Small intestine (tissue), 7 donors: ENCODE results near the gene RAD51B. TPM values are rescaled to one million over a fixed set of nuclear protein-coding genes. Genes with fewer than 3 reads are reported as not detected.

Experiments used
- DNase-seq, 2 donors: peaks; one replicate each; pipeline versions ENCODE4 v3.0.0 to v3.0.0-alpha.2; 2013
- FAIRE-seq: peaks from 2 replicates; lab custom pipeline; 2012; peaks lifted over from hg19 to GRCh38; lab: Jason Lieb, UNC
- H3K27ac ChIP-seq, 3 donors: one replicate each; pipeline ENCODE4 v1.5.1; 2013; ENCODE audit warnings: low read length in 2 of 3, mild to moderate bottlenecking in 2 of 3, control low read depth in 1 of 3, inconsistent platforms in 1 of 3, low read depth in 1 of 3, moderate library complexity in 1 of 3
- H3K27me3 ChIP-seq, 3 donors: one replicate each; pipeline ENCODE4 v1.6.1; 2013; ENCODE audit warnings: low read length in 3 of 3, inconsistent platforms in 1 of 3; ENCODE audit not compliant: control insufficient read depth in 3 of 3, insufficient read depth in 3 of 3
- H3K36me3 ChIP-seq, 3 donors: one replicate each; pipeline ENCODE4 v1.6.1; 2013; ENCODE audit warnings: low read length in 3 of 3, inconsistent platforms in 1 of 3, low read depth in 1 of 3, mild to moderate bottlenecking in 1 of 3, moderate library complexity in 1 of 3; ENCODE audit not compliant: control insufficient read depth in 3 of 3, insufficient read depth in 2 of 3
- H3K4me1 ChIP-seq, 3 donors: one replicate each; pipeline ENCODE4 v1.6.1; 2013; ENCODE audit warnings: low read length in 2 of 3, inconsistent platforms in 1 of 3, low read depth in 1 of 3, mild to moderate bottlenecking in 1 of 3, moderate library complexity in 1 of 3; ENCODE audit not compliant: control insufficient read depth in 3 of 3, insufficient read depth in 2 of 3
- H3K4me3 ChIP-seq, 3 donors: one replicate each; pipeline ENCODE4 v1.5.1; 2013; ENCODE audit warnings: low read length in 3 of 3, control low read depth in 1 of 3, inconsistent platforms in 1 of 3, low read depth in 1 of 3, mild to moderate bottlenecking in 1 of 3, moderate library complexity in 1 of 3
- H3K9me3 ChIP-seq, 2 donors: one replicate each; pipeline ENCODE4 v1.6.1; 2013; ENCODE audit warnings: low read depth in 1 of 2, low read length in 1 of 2; ENCODE audit not compliant: control insufficient read depth in 2 of 2, insufficient read depth in 1 of 2
- WGBS, 3 donors: extraction: QIAGEN DNeasy Blood & Tissue Kit; methylation state at CpG; one replicate each; pipeline ENCODE4 v1.1.7; 2013; 5-methylcytosine and 5-hydroxymethylcytosine counted together
- polyA plus RNA-seq, 4 donors: library from polyadenylated mRNA; stranded (reverse) in 3 of 4; unstranded in 1 of 4; fragments of 200-250 nt in 3 of 4; fragments of 120-200 nt in 1 of 4; gene quantifications; one replicate each; pipeline versions ENCODE4 v1.2.1 to v1.2.3, GENCODE V29; 2013
- donor health status: healthy with polysubstance abuse.
- donor health status: control.
- donor health status: control.
- donor health status: Bipolar disorder and iron deficiency.
- donor health status: healthy.

Gene RAD51B
- polyA plus RNA-seq, 4 donors: 1.1 to 9.0 (median 4.1) TPM

- Histone ChIP-seq H3K4me1 (no peaks in the 10 kb centered on the region), H3K36me3 (no peaks in the 10 kb centered on the region), H3K27me3 (no peaks in the 10 kb centered on the region), H3K4me3 (no peak overlapping the region), H3K9me3 (peaks cover 0 to 6% of the 10 kb centered on the region in 2 donors), H3K27ac (no peak overlapping the region)
- FAIRE-seq: no peak
- DNase-seq: no peak
- 93 to 96% (median 95%) methylated on average over 12 of the region's 12 CpGs for WGBS, 3 donors
Observed at GRCh38 chr14:68744613-68745012, 925.0 kb downstream of the RAD51B start.

- DNase-seq (no peak), FAIRE-seq (no peak)
- H3K4me3 ChIP-seq: no peak overlapping the region
- H3K36me3 ChIP-seq: no peaks in the 10 kb centered on the region
- H3K4me1 ChIP-seq: peaks cover 0 to 5% (median 0%) of the 10 kb centered on the region in 3 donors
- no peaks in the 10 kb centered on the region for H3K9me3 ChIP-seq
- 93 to 96% (median 95%) methylated on average over 5 of the region's 5 CpGs for WGBS, 3 donors
- H3K27ac ChIP-seq: no peak overlapping the region
- H3K27me3 ChIP-seq: no peaks in the 10 kb centered on the region
Observed at GRCh38 chr14:68747393-68747792, 927.8 kb downstream of the RAD51B start.

GRCh38 chr14:68748260-68748659 lies 928.7 kb downstream of the RAD51B start:
- Histone ChIP-seq H3K4me3 (no peak overlapping the region), H3K4me1 (peaks cover 0 to 13% (median 0%) of the 10 kb centered on the region in 3 donors), H3K27me3 (no peaks in the 10 kb centered on the region), H3K27ac (no peak overlapping the region), H3K36me3 (no peaks in the 10 kb centered on the region), H3K9me3 (no peaks in the 10 kb centered on the region)
- DNase-seq (no peak), FAIRE-seq (no peak)
- 83 to 95% (median 94%) methylated on average over 10 of the region's 10 CpGs for WGBS, 3 donors

- Histone ChIP-seq H3K9me3 (no peaks in the 10 kb centered on the region), H3K27ac (no peak overlapping the region), H3K4me1 (peaks cover 0 to 16% (median 0%) of the 10 kb centered on the region in 3 donors), H3K4me3 (no peak overlapping the region), H3K27me3 (no peaks in the 10 kb centered on the region), H3K36me3 (no peaks in the 10 kb centered on the region)
- FAIRE-seq (no peak), DNase-seq (no peak)
- WGBS, 3 donors: 91 to 97% (median 93%) methylated on average over 5 of the region's 5 CpGs
Observed at GRCh38 chr14:68748691-68749090, 929.1 kb downstream of the RAD51B start.

- peaks cover 0 to 27% (median 0%) of the 10 kb centered on the region in 3 donors for H3K4me1 ChIP-seq
- H3K9me3 ChIP-seq: no peaks in the 10 kb centered on the region
- no peak overlapping the region for H3K27ac ChIP-seq
- FAIRE-seq (no peak), DNase-seq (no peak)
- H3K36me3 ChIP-seq: no peaks in the 10 kb centered on the region
- no peak overlapping the region for H3K4me3 ChIP-seq
- no peaks in the 10 kb centered on the region for H3K27me3 ChIP-seq
- 80 to 92% (median 84%) methylated on average over 11 of the region's 11 CpGs for WGBS, 3 donors
Observed at GRCh38 chr14:68749487-68750475, 930.2 kb downstream of the RAD51B start.

- FAIRE-seq: no peak
- H3K9me3 ChIP-seq: no peaks in the 10 kb centered on the region
- H3K4me1 ChIP-seq: peaks cover 0 to 47% (median 0%) of the 10 kb centered on the region in 3 donors
- H3K4me3 ChIP-seq: no peak overlapping the region
- no peaks in the 10 kb centered on the region for H3K27me3 ChIP-seq
- no peaks in the 10 kb centered on the region for H3K36me3 ChIP-seq
- no peak for DNase-seq
- 83 to 88% (median 85%) methylated on average over 6 of the region's 6 CpGs for WGBS, 3 donors
- H3K27ac ChIP-seq: no peak overlapping the region
Observed at GRCh38 chr14:68752271-68753006, 932.9 kb downstream of the RAD51B start.

- no peaks in the 10 kb centered on the region for H3K27me3 ChIP-seq
- WGBS, 3 donors: 70 to 81% (median 79%) methylated on average over 4 of the region's 4 CpGs
- H3K4me3 ChIP-seq: no peak overlapping the region
- peaks cover 0 to 59% (median 0%) of the 10 kb centered on the region in 3 donors for H3K4me1 ChIP-seq
- no peaks in the 10 kb centered on the region for H3K36me3 ChIP-seq
- H3K9me3 ChIP-seq: no peaks in the 10 kb centered on the region
- FAIRE-seq (no peak), DNase-seq (no peak)
- H3K27ac ChIP-seq: peak overlapping the region in 1 of 3 donors; percentile 46
Observed at GRCh38 chr14:68753690-68754089, 934.1 kb downstream of the RAD51B start.

- peaks cover 0 to 66% (median 0%) of the 10 kb centered on the region in 3 donors for H3K4me1 ChIP-seq
- no peak overlapping the region for H3K4me3 ChIP-seq
- no peaks in the 10 kb centered on the region for H3K9me3 ChIP-seq
- FAIRE-seq (no peak), DNase-seq (no peak)
- no peak overlapping the region for H3K27ac ChIP-seq
- no peaks in the 10 kb centered on the region for H3K36me3 ChIP-seq
- no peaks in the 10 kb centered on the region for H3K27me3 ChIP-seq
- 90 to 96% (median 95%) methylated on average over 3 of the region's 3 CpGs for WGBS, 3 donors
Observed at GRCh38 chr14:68755016-68755353, 935.4 kb downstream of the RAD51B start.
